NCI-H1436 treated with DMSO at 0.1 percent for 48 hours (cell line): Measurements from ENCODE around the gene LUC7L2.
"Not testable (repeated sequence)": the region's sequence is repeated elsewhere in the genome, so short reads cannot be mapped to it uniquely, and the experiment has no call there.

ENCODE experiments used
- DNase-seq: peaks from one replicate; lab custom pipeline; 2025; lab: John Stamatoyannopoulos, UW

Gene LUC7L2

GRCh38 chr7:139396323-139396951 is 36.7 kb downstream of the LUC7L2 start:
- DNase-seq: no peak

GRCh38 chr7:139397192-139397591 is 37.5 kb downstream of the LUC7L2 start:
- no peak for DNase-seq

GRCh38 chr7:139403601-139404000 is 43.9 kb downstream of the LUC7L2 start:
- DNase-seq: no peak

GRCh38 chr7:139407555-139407954 is 47.9 kb downstream of the LUC7L2 start:
- DNase-seq: no peak

GRCh38 chr7:139414743-139415402 is 55.2 kb downstream of the LUC7L2 start:
- not testable (repeated sequence) for DNase-seq

GRCh38 chr7:139416405-139416804 is 56.7 kb downstream of the LUC7L2 start:
- no peak for DNase-seq

- no peak for DNase-seq
These were observed 57.8 kb downstream of the LUC7L2 start for GRCh38 chr7:139417478-139417877.

- no peak for DNase-seq
These were observed 61.4 kb downstream of the LUC7L2 start for GRCh38 chr7:139421123-139421522.

GRCh38 chr7:139422126-139422525 is 62.4 kb downstream of the LUC7L2 start:
- DNase-seq: no peak

- DNase-seq: no peak
These were observed 63.4 kb downstream of the LUC7L2 start for GRCh38 chr7:139423091-139423490.

GRCh38 chr7:139424004-139424403 is 64.3 kb downstream of the LUC7L2 start:
- no peak for DNase-seq

- DNase-seq: not testable (repeated sequence)
These were observed 66.0 kb downstream of the LUC7L2 start for GRCh38 chr7:139425701-139426100.

- DNase-seq: no peak
These were observed 66.7 kb downstream of the LUC7L2 start for GRCh38 chr7:139426258-139427028.

GRCh38 chr7:139427029-139427420 is 67.3 kb downstream of the LUC7L2 start:
- no peak for DNase-seq

GRCh38 chr7:139427788-139428187 is 68.1 kb downstream of the LUC7L2 start:
- DNase-seq: no peak

- not testable (repeated sequence) for DNase-seq
These were observed 70.0 kb downstream of the LUC7L2 start for GRCh38 chr7:139429735-139430134.

GRCh38 chr7:139430443-139430842 is 70.7 kb downstream of the LUC7L2 start:
- peak; percentile 36 for DNase-seq

- DNase-seq: no peak
These were observed 71.3 kb downstream of the LUC7L2 start for GRCh38 chr7:139431010-139431409.

- DNase-seq: no peak
These were observed 71.8 kb downstream of the LUC7L2 start for GRCh38 chr7:139431459-139431858.

- no peak for DNase-seq
These were observed 77.1 kb downstream of the LUC7L2 start for GRCh38 chr7:139436806-139437205.

GRCh38 chr7:139439375-139439774 is 79.7 kb downstream of the LUC7L2 start:
- no peak for DNase-seq

- no peak for DNase-seq
These were observed 82.3 kb downstream of the LUC7L2 start for GRCh38 chr7:139441961-139442360.
